HepG2 (cell line): ENCODE measurements around the gene IGF2BP1. TPM values are rescaled to one million over a fixed set of nuclear protein-coding genes. Genes with fewer than 3 reads are reported as not detected.
A peak's percentile ranks its signal among the peaks of the same experiment; 100 is the strongest.

Experiments used
- CC2D1A ChIP-seq: sonication (generic); formaldehyde crosslinking; IDR thresholded peaks from 2 replicates; pipeline ENCODE4 v1.8.1; 2023; ENCODE audit warnings: mild to moderate bottlenecking, missing genetic modification reagents
- DMAP1 ChIP-seq: IDR thresholded peaks from 2 replicates; pipeline ENCODE4 v1.6.1; 2016
- FIP1L1 ChIP-seq: fragments of 200-400 bp; formaldehyde crosslinking; IDR thresholded peaks from 2 replicates; pipeline ENCODE4 v1.6.1; 2018; ENCODE audit warnings: low read depth, mild to moderate bottlenecking, low read length, moderate library complexity, borderline replicate concordance; ENCODE audit not compliant: insufficient read depth
- HNRNPLL ChIP-seq: fragments of 200-400 bp; formaldehyde crosslinking; IDR thresholded peaks from 2 replicates; pipeline ENCODE4 v1.6.1; 2017; ENCODE audit warnings: mild to moderate bottlenecking, low read depth, low read length; ENCODE audit not compliant: poor library complexity, severe bottlenecking
- HOXA9 ChIP-seq: sonication (generic); formaldehyde crosslinking; IDR thresholded peaks from 2 replicates; pipeline ENCODE4 v1.8.1; 2022; ENCODE audit warnings: missing genetic modification reagents, mild to moderate bottlenecking, moderate library complexity, borderline replicate concordance
- NFKB2 ChIP-seq: sonication (generic); formaldehyde crosslinking; IDR thresholded peaks from 2 replicates; pipeline ENCODE4 v1.4.0; 2020; ENCODE audit warnings: missing genetic modification reagents, borderline replicate concordance
- NR2F1 ChIP-seq, 2 experiments: fragments of 450-650 bp in 1 of 2; formaldehyde crosslinking in 1 of 2; IDR thresholded peaks; 2 replicates each; pipeline versions ENCODE4 v1.5.0 to v1.6.1; 2016 to 2020; ENCODE audit warnings: mild to moderate bottlenecking in 1 of 2, missing compliant biosample characterization in 1 of 2, missing genetic modification reagents in 1 of 2, moderate library complexity in 1 of 2
- RBFOX2 ChIP-seq: fragments of 200-400 bp; formaldehyde crosslinking; IDR thresholded peaks from 2 replicates; pipeline ENCODE4 v1.6.1; 2017; ENCODE audit warnings: low read depth, mild to moderate bottlenecking, low read length
- SAFB2 ChIP-seq: sonication (generic); formaldehyde crosslinking; IDR thresholded peaks from 2 replicates; pipeline ENCODE4 v1.5.1; 2020; ENCODE audit warnings: missing genetic modification reagents, low read depth, mild to moderate bottlenecking, borderline replicate concordance
- TERF1 ChIP-seq: sonication (generic); formaldehyde crosslinking; IDR thresholded peaks from 2 replicates; pipeline ENCODE4 v1.8.0; 2022; ENCODE audit warnings: mild to moderate bottlenecking, missing genetic modification reagents, moderate library complexity
- USF2 ChIP-seq, 2 experiments: sonication (generic) in 1 of 2; formaldehyde crosslinking in 1 of 2; IDR thresholded peaks; 2 replicates each; pipeline versions ENCODE4 v1.5.1 to v1.6.1; 2011 to 2020; ENCODE audit warnings: borderline replicate concordance in 1 of 2, low read depth in 1 of 2, low read length in 1 of 2, mild to moderate bottlenecking in 1 of 2, missing genetic modification reagents in 1 of 2, moderate library complexity in 1 of 2
- YY1 ChIP-seq: IDR thresholded peaks from 2 replicates; pipeline ENCODE4 v1.6.1; 2011; ENCODE audit warnings: low read length, low read depth, moderate library complexity, mild to moderate bottlenecking; ENCODE audit not compliant: insufficient read depth, insufficient replicate concordance
- ZNF33A ChIP-seq: sonication (generic); formaldehyde crosslinking; IDR thresholded peaks from 2 replicates; pipeline ENCODE4 v1.5.1; 2020; ENCODE audit warnings: missing genetic modification reagents, mild to moderate bottlenecking, moderate library complexity, borderline replicate concordance
- ZNF430 ChIP-seq: sonication (generic); formaldehyde crosslinking; IDR thresholded peaks from 2 replicates; pipeline ENCODE4 v1.9.0; 2021; ENCODE audit warnings: mild to moderate bottlenecking, missing genetic modification reagents
- ZNF550 ChIP-seq: sonication (generic); formaldehyde crosslinking; IDR thresholded peaks from 2 replicates; pipeline ENCODE4 v1.4.0; 2020; ENCODE audit warnings: mild to moderate bottlenecking, missing genetic modification reagents, borderline replicate concordance
- ZNF562 ChIP-seq: sonication (generic); formaldehyde crosslinking; IDR thresholded peaks from 2 replicates; pipeline ENCODE4 v1.8.0; 2022; ENCODE audit warnings: missing genetic modification reagents, borderline replicate concordance
- ZNF567 ChIP-seq: sonication (generic); formaldehyde crosslinking; IDR thresholded peaks from 2 replicates; pipeline ENCODE4 v1.8.1; 2023; ENCODE audit warnings: mild to moderate bottlenecking, missing genetic modification reagents, borderline replicate concordance
- ZNF570 ChIP-seq: sonication (generic); formaldehyde crosslinking; IDR thresholded peaks from 2 replicates; pipeline ENCODE4 v1.4.0; 2020; ENCODE audit warnings: mild to moderate bottlenecking, missing genetic modification reagents, borderline replicate concordance
- ZNF724P ChIP-seq: sonication (generic); formaldehyde crosslinking; IDR thresholded peaks from 2 replicates; pipeline ENCODE4 v1.8.0; 2022; ENCODE audit warnings: missing genetic modification reagents, borderline replicate concordance
- ZNF775 ChIP-seq: sonication (generic); formaldehyde crosslinking; IDR thresholded peaks from 2 replicates; pipeline ENCODE4 v1.4.0; 2020; ENCODE audit warnings: missing genetic modification reagents, mild to moderate bottlenecking, moderate library complexity, borderline replicate concordance
- ZSCAN21 ChIP-seq: sonication (generic); formaldehyde crosslinking; IDR thresholded peaks from 2 replicates; pipeline ENCODE4 v1.8.0; 2022; ENCODE audit warnings: mild to moderate bottlenecking, missing genetic modification reagents, moderate library complexity, borderline replicate concordance
- ZUFSP ChIP-seq: sonication (generic); formaldehyde crosslinking; IDR thresholded peaks from 2 replicates; pipeline ENCODE4 v1.9.0; 2021; ENCODE audit warnings: missing genetic modification reagents, mild to moderate bottlenecking, borderline replicate concordance
- polyA plus RNA-seq, 8 experiments: library from polyadenylated mRNA; depleted of rRNA in 3 of 8; stranded (reverse) in 7 of 8; unstranded in 1 of 8; fragments of >200 nt; fragmentation: Illumina TruSeq in 4 of 8; extraction: Trizol in 4 of 8; gene quantifications; 2 replicates each; pipeline versions ENCODE4 v1.2.1 to v1.2.3, GENCODE V29; 2011 to 2016; ENCODE audit warnings: low read depth in 4 of 8, missing spikeins in 1 of 8, mixed read lengths in 1 of 8; ENCODE audit not compliant: insufficient read depth in 1 of 8
- total RNA-seq, 5 experiments: library from RNA; depleted of rRNA; stranded (reverse); fragments of >200 nt; fragmentation: Illumina TruSeq; extraction: Trizol; gene quantifications; 2 replicates each; pipeline ENCODE4 v1.2.3, GENCODE V29; 2016; ENCODE audit warnings: low read depth in 1 of 5

Gene IGF2BP1
- total and polyA plus RNA-seq, 2 of the 13 experiments (the other 11 are each of a cell fraction or from before 2014, with no cell fraction given): 29.7 to 75.1 TPM

GRCh38 chr17:48970865-48971687, 26.1 kb upstream of the IGF2BP1 start (continued):
- TF ChIP-seq NFKB2 (CRISPR knock-in tag) (no peak), USF2 (IDR thresholded peaks at IDR 0.05; ENCODE audit: low read depth, low read length) (no peak), USF2 (CRISPR knock-in tag; IDR thresholded peaks at IDR 0.05; ENCODE audit: borderline replicate concordance) (no peak), FIP1L1 (no peak), DMAP1 (CRISPR knock-in tag) (peak; percentile 56; the same call in 1 of the 2 replicates), ZNF550 (CRISPR knock-in tag) (no peak), ZNF724P (no peak; the same call in 1 of the 2 replicates), SAFB2 (CRISPR knock-in tag) (no peak), HNRNPLL (no peak), YY1 (peak; percentile 33), ZNF567 (CRISPR knock-in tag) (0 out of 2 replicates have a peak, but pooled peaks have one; percentile 9), ZNF562 (CRISPR knock-in tag) (no peak; the same call in 1 of the 2 replicates), CC2D1A (CRISPR knock-in tag) (no peak), RBFOX2 (no peak), TERF1 (CRISPR knock-in tag) (no peak), ZNF570 (no peak), ZNF430 (no peak), HOXA9 (CRISPR knock-in tag) (no peak), ZNF33A (no peak), ZNF775 (no peak), ZSCAN21 (CRISPR knock-in tag) (peak; percentile 52; the same call in 1 of the 2 replicates), ZUFSP (CRISPR knock-in tag) (no peak), NR2F1 (CRISPR knock-in tag; IDR thresholded peaks at IDR 0.05) (peak; percentile 76 to 82; a peak in 3 of 4 replicates)
